Central memory CD4-positive, alpha-beta T cell (primary cell): ENCODE data around the gene NHLH2.

Experiments used
- DNase-seq: peaks from one replicate; pipeline ENCODE4 v3.0.0; 2022

NHLH2 gene

DNA sequence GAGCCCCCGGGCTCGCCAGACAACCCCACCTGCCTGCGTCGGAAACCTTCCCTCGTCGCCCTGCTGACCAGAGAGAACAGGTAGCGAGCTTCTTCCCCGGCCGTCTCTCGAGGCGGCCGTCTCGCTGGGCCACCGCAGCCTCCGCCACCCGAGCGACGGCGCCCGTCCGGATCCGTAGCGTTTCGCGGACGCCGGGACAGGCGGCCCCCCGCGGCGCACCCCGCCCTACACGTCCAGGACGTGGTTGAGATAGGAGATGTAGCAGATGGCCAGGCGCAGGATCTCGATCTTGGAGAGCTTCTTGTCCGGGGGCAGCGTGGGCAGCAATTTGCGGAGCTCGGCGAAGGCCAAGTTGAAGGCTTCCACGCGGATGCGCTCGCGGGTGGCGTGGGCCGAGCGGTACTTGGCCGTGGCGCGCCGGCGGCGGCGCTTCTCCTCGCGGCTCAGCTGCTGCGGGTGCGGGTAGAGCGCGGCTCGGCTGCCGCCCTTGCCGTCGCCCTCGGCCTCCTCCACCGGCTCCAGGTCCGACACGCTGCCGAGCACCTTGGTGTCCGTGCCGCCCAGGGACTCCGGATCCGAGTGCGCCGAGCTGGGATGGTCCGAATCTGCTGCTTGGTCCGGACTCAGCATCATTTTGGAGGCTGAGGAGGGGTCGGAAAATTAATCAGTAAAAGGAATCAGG, 3.0 kb downstream of the NHLH2 start:
- DNase-seq = no peak

DNA sequence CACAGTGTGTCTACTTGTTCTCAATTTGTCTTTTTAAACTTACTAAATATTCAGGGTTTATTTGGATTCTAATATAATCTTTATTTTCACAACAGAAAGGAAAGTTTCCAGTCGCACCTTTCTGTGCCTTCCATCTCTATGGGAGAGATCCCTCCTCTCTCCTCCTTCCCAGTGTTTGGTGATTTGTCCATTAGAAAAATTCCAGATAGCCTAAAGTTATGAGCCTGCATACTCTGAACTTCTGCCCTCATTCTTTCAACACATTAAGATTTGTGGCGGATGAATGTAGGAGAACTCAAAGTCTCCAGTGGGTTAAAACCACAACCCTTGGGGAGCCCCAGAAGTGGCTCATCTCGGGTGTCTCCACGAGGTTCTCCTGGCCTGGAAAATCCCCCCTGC, 3.6 kb downstream of the NHLH2 start:
- no peak for DNase-seq

DNA sequence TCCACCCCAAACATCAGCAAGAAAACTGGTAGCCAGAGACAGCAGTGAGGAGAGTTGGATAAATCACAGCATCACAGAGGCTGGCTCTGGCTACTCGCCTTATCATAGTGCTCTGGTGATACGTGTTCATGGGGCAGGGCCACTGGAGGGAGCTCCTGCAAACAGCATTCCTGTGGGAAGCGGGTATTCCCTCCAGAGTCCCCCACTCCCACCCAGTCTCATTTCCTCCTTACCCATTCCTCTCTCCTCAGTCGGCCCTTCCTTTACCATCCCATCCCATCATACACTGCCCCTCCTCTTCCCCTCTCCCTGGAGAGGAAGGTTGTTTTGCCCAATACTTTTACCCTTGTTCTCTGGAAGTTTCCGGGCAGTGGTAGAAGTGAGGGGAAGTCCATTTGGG, 7.1 kb downstream of the NHLH2 start:
- DNase-seq = no peak

DNA sequence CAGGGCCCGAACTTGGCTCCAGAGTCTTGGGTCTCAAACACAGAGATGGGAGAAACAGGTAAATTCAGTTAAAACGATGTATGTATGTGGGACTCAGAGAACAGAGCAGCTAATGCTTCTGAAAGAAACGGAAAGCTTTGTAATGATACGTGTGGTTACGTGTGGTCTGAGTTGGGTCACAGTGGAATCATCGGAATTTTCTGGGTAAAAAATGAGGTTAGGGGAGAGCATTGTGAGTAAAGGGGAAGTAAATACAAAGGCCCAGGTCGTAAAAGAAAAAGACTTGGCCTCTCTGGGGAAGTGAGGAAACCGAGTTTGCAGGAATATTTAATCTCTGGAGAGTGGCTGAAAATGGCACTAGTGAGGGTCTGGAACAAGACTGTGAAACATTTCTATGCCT, 8.3 kb downstream of the NHLH2 start:
- no peak for DNase-seq

DNA sequence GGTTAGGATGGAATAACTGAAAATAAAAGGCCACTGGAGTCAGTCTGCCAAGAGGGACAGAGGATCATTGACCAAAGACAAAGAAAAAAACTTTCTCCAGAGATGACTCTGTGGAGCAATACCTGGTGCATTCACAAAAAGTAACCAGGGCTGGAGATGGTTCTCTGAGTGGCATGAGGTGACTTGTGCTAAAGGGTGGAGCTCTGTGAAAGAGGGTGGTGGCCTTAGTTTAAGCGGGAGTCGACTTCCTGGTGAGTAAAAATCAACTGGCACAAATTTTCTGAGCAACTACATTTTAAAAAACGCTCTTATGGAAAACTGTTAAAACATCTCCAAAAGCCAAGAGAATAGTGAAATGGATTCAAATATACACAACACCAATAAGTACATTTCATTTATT, 10.0 kb downstream of the NHLH2 start:
- DNase-seq = no peak

DNA sequence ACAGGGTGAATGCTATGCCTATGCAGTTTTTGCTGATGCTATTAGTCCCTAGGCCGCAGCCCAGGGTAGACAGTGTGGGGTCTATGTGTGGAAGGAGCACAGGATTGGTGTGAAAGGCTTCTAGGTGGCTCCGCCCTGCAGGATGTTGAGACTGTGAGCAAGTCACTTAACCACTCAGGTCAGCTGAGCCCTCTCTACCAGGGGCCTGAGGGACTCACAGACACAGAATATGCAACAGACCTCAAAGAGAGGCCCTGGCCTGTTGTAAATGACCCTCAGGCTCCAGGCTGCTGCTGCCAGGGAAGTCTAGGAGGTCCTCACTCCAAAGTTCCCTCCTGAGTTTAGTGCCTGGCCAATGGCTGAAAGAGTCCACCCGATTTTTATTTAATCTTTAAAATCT, 11.0 kb downstream of the NHLH2 start:
- DNase-seq = no peak

DNA sequence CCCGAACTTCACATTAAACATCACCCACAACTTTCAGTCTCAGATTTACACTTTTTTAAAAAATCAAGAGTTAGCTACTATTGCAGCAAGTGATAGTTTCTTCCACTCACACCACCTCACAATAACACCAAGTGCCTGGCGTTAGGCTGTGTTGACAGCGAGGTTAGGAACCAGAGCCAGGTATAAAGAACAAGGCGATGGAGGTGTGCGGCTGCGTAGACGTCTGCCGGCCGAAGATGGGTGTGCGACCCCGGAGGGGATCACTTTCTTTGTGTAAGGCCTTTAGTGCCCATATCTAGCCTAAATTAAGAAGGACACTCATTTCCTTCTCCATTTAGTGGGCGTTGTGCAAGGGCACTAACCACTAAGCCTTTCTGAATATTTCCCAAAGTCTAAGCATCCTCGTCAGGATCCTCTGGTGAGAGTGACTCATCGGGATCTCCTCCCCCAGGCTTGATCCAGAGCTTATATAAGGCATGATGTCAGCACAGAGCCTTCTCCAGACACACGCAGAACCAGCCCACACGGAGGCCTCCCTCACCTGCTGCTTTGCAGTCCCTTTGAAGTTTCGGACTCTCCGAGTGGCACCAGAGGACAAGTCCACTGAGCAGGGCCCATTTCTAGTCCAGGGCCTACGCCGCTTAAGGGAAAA, 11.8 kb downstream of the NHLH2 start:
- DNase-seq = no peak

DNA sequence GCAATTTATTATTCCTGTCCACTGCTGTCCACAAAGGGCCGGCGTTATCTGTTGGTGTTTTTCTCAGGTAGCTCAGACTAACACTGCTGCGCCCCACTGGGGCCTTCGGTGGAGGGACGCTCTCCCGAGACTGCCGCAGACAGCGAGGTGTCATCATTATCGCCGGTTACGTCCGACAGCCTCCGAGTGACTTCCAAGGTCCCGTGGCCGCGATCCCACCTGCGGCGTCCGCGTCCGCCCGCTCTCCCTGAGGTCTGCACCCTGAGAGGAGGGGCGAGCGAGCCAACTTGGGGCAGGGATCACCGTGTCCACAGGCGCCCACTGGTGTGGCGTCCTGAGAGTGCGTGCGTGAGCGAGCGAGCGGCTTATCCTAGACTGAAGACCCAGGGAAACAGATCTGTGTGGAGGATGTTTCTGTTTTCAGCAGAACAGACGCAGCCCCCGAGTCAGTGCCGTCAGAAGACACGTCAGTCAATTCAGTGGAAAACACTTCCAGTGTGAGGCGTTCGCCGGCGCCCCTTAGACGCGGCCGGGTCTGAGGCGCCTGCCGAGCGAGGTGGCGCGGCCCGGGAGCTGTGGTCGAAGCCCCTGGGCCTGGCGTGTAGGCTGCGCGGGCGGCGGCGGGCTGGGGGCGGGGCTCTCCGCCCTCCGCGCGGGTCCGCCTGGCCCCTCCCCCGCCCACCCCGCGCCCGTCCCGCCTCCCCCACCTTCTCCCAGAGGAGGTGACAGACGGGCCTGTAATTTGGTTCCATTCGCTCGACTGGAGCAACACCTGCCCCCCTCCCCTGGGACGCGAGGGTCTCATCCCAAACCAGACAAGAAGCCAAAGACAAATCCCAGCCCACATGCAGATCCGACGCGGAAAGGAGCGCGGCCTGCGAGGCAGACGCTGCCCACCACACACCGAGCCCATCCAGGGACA, 12.6 kb downstream of the NHLH2 start:
- DNase-seq = peak; percentile 1

DNA sequence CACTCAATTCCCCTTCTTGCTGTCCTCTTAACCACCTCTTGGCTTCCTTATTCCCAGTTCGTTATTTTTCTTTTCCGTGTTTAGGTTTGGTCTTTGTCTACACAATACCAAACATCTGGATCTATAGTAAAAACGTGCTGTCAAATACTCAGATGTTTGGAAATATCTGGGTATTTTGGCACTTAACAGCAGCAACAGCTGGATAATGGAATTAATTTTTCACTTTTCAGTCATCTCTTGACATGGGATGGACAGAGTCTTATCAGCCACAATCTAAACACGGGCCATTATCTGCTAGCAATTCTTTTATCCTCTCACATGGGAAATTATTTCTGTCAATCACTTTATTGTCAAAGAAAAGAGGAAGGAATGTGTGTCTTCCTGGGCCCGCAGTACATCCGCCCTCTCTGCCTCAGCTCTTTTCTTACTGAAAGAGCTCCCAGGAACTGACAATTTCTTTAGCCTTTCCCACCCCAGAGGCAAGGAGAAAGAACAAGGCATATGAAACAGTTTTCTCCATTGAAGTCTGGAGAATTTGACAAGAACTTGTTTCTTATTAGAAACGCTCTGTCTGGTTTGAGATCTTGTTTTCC, 13.4 kb downstream of the NHLH2 start:
- DNase-seq = no peak

DNA sequence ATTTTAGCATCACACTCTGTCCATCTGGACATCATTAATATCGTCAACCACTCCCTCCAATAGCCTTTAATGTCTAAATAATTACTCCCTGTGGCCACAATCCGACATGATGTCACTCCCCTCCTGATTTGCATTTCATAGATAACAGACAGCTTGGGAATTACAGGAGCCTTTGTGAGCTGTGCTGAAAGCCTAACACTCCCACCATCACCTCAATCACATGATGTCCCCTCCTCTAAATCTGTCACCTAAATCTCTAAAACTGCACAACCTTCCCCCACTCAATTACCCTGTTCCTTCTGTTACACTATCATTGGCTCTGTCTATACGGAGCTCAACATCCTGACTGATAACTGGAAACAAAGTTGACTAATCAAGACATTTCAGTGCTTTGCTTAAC, 14.3 kb downstream of the NHLH2 start:
- no peak for DNase-seq

DNA sequence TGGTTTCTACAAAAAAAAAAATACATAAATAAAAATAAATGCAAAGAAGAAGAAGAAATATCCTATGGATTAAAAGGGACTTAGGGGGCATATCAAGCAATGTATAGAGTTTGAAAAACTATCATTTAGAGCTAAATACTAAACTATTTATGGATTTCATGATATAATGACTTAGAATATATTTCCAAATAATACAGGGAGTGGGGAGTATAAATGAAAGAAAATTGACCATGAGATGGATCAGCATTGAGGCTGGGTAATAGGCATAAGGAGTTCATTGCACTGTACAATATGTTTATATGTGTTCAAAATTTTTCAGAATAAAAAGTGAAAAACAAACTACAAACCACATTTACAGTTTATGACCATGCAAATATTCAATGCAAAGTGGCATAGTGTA, 18.8 kb downstream of the NHLH2 start:
- no peak for DNase-seq

DNA sequence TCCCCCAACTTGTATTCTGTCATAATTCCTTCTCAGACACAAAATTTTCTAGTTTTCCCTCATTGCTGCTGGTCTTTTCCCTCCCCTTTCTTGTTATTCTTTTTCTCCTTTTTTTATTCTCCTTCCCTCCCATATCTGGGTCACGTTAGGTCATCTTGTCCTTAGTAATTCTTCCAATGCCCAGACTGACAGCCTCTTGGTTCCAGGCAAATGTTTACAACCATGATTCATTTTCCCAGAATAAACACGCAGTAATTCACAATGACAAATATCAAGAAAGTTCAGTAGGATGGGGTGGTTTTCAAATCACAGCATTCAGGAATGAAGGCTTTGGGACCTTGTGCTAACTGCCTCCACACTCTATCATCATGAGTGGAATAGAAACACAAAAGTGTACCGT, 25.2 kb downstream of the NHLH2 start:
- no peak for DNase-seq

DNA sequence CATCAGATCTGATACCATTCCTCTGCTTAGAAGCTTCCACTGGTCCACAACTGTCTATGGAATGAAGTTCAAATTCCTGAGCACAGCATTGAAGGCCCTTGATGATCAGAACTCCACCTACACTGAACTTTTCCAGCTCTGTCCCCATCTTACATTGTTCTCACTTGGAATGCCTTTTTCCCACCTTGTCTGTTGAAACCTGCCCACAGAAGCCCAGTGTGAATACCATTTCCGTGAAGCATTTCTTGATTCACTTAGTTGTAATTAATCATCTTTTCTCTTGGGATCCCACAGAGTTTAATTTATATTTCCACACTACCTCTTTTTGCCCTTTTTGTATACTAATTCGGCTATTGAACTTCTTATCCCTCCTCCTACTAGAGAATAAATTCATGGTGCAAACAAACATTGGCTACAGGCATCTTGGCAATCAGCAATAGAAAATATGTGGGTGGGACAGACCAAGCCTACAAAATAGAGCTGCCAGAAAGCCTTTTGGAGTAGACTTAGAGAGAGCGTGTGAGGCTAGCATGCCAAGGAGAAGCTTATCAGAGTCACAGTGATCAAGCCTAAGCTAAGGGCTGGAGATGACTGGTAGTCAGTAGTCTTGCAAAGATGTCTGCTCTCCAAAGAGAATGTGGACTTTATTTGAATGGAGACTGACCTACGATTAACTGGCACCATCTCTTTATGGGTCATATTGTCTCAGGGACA, 26.1 kb downstream of the NHLH2 start:
- DNase-seq = no peak

DNA sequence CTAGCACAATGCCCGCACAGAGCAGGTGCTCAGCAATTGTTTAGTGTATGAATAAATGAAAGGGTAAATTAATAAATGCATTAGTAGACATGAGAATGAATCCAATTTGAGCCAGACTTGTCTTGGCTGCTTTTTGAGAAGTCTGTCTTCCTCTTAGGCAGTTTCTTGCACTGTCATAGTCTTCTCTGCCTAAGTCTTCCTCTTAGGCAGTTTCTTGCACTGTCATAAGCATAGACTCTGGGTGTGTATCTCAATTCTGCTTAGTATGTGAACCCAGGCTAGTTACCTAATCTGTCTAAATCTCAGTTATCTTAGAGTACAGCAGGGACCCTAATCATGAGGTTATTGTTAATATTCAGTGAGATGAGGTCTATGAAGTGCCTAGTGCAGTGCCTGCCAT, 27.2 kb downstream of the NHLH2 start:
- no peak for DNase-seq

DNA sequence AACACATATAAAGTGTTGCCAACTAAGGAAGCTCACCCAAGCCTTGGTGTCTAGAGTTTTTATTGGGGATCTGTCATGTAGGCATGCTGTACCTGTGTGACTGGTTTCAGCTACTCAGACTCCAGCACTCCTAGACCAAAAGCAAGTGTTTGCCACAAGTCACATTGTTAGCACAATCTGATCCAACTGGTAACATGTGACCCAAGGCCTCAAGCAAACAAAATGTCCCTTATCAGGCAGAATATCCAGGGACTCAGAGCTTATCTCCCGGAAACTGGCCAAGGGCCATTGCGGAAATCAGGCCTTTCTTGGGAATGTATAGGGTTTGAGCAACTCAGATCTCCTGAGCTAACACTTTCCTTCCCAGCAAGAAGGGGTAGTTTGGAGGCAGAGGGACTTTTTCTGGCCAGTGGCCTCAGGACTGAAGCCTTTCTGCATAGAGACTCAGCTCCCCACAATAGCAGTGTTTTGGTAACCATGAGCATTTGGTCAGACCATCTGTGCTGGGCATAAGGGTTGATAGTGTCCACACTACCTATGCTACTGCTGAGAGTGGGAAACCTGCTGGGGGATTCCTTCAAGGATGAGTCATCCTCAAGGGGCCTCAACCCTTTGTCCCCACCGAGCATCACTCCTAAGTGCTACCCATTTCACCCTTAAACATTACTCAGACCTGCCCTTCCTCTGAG, 29.6 kb downstream of the NHLH2 start:
- no peak for DNase-seq

DNA sequence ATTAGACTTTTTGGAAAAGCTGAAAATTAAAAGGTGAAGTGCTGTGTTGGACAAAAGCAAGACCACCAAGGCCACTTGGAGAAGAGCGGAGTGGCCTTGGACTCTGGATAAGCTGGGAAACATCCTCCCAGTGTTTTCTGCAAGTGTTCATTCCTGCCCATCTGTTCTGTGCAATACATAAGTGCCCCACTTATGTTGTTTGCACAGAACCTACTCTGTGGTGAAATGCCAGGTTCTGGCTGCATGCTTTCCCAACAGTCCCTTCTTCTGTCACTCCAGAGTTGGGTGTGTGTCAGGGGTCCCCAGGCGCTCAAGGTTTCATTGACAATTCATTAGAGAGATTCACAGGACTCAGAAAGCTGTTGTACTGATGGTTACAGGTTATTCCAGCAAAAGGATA, 30.3 kb downstream of the NHLH2 start:
- DNase-seq = no peak

DNA sequence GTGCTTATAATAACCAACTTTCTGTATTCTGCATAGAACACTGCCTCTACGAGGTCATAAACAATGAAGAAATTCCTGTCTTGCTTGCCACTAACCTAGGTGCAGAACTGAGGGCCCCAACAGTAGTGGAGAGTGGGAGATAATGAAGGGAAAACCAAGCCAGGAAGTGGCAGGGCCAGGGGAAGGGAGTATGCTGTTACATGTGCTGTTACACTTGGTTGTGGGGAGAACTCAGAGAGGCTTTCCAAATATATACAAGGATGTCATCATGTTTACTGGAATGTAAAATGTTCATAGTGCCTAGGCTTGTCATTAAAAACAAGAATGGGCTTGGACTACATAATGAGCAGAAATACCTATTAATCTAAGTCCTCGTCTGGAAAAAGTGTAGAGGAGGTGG, 31.1 kb downstream of the NHLH2 start:
- DNase-seq = no peak

DNA sequence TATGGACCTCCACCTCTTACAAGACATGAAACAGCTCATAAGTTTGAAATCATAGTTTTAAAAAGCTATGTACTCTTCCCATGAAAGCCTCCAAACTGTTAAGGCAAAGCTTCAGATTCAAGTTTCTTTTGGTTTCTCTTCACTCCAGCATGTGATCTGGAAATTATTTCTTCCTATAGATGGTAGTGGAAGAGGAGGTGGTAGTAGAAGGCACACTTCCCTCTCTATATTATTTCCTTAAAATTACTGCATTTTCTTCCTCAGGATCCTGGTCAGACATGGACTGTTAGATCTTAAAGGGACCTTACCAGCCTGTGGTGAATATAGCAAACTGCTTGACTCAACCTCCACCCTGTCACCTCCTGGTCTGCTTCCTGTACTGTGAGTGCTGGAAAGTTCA, 31.9 kb downstream of the NHLH2 start:
- DNase-seq = no peak

DNA sequence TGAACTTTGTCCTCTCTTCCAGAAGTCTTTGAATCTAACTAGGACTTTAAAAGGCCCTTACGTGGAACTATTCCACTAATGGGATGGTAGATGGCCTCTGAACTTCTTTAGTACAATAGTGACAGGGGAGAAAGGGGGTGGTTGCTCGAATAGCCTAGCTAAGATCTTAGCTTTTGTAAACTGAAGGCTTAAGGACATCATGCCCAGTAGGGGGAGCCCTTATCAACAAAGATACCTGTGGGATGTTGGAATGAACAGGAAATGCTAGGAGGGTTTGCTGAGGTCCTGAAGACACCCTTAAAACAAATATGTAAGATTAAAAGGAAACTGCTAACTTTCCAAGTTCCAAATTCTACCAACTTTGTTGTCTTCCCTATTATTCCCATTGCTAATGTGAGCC, 33.2 kb downstream of the NHLH2 start:
- peak; percentile 15 for DNase-seq

DNA sequence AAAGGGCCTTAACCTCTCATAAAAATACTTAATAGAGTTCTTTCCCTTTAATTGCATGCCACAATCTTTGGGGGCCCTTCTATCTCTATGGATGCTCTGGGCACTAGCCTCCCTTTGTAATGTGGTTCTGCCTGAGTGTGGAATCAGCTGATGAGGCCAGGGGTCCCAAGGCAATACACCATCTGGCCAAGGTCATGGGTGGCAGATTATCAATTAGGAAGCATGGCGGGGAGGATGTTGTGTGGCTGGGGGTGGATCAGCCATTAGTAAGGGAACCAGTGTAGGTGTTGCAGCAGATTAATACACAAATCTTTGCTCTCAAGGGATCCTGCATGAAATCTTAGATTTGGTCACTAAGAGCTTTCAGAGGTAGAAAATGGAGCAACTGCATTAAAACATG, 35.3 kb downstream of the NHLH2 start:
- DNase-seq = no peak

DNA sequence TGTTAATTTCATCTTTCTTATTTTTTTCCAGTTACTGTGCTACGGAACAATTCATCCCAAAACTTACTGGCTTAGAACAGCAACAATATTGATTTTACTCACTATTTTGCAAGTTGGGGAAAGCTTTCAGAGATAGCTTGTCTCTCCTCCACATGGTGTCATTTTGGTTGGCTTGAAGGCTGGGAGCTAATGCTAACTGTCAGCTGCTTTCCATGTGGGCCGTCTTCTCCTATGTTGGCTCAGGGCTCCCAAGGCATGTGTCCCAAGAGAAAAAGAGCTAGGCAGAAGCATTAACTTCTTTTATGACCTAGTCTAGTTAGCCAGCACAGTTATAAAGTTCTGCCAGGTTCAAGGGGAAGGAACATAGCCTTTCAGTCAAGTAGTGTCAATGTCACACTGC, 38.5 kb downstream of the NHLH2 start:
- DNase-seq = no peak

DNA sequence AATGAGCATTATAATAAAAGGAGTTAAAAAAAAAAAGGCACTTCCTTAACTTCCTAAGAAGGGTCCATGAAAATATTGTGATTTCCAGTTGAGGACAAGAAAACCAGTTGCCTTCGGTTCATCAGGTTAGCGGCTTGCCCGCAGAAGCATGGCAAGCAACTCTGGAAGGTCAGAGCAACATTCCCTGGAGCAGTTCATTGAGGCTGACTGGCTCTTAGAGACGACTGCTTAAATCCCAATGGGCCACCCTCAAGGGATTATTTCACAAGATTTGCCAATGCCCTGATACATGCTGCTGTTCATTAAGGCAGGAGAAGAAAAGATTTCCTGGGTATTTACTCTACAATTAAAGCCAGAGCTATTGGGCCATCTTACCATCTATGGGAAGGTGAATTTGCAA, 43.4 kb downstream of the NHLH2 start:
- DNase-seq = no peak
